CD14-positive monocyte (primary cell): Measurements from ENCODE around the gene MTA2. TPM values are rescaled to one million over a fixed set of nuclear protein-coding genes. Genes with fewer than 3 reads are reported as not detected.

Source experiments
- DNase-seq, 3 donors: peaks; one replicate each; pipeline ENCODE4 v3.0.0-alpha.2; 2011 to 2022
- H2AFZ ChIP-seq: 2 replicates; pipeline ENCODE4 v1.6.0; 2012; ENCODE audit warnings: mild to moderate bottlenecking, low read depth, low read length, inconsistent platforms; ENCODE audit not compliant: insufficient read depth, poor library complexity, severe bottlenecking
- H3K27ac ChIP-seq, 2 donors: 1 replicate in 1 of 2; 2 replicates in 1 of 2; pipeline ENCODE4 v1.5.1; 2012 to 2013; ENCODE audit warnings: low read length in 2 of 2, control low read depth in 1 of 2, inconsistent platforms in 1 of 2, low read depth in 1 of 2, mild to moderate bottlenecking in 1 of 2
- H3K27me3 ChIP-seq, 2 donors: one replicate each; pipeline versions ENCODE4 v1.6.0 to v1.6.1; 2011 to 2013; ENCODE audit warnings: low read length in 2 of 2; ENCODE audit not compliant: control insufficient read depth in 2 of 2, insufficient read depth in 2 of 2
- H3K36me3 ChIP-seq, 2 donors: replicated peaks in 1 of 2; 1 replicate in 1 of 2; 2 replicates in 1 of 2; pipeline versions ENCODE4 v1.5.1 to v1.6.1; 2012 to 2013; ENCODE audit warnings: low read length in 2 of 2, control low read depth in 1 of 2, inconsistent platforms in 1 of 2, mild to moderate bottlenecking in 1 of 2; ENCODE audit not compliant: insufficient read depth in 2 of 2, control insufficient read depth in 1 of 2
- H3K4me1 ChIP-seq, 2 donors: 1 replicate in 1 of 2; 2 replicates in 1 of 2; pipeline versions ENCODE4 v1.5.1 to v1.6.1; 2012 to 2013; ENCODE audit warnings: low read length in 2 of 2, control low read depth in 1 of 2, inconsistent platforms in 1 of 2, mild to moderate bottlenecking in 1 of 2, moderate library complexity in 1 of 2; ENCODE audit not compliant: insufficient read depth in 2 of 2, control insufficient read depth in 1 of 2
- H3K4me2 ChIP-seq: replicated peaks from 2 replicates; pipeline ENCODE3; 2012; ENCODE audit warnings: low read length, moderate library complexity, mild to moderate bottlenecking; ENCODE audit not compliant: poor library complexity, severe bottlenecking; ENCODE audit errors: extremely low read depth
- H3K4me3 ChIP-seq, 3 experiments: fragments of 200-600 bp in 1 of 3; sonication (generic) in 1 of 3; replicated peaks in 1 of 3; 1 replicate in 2 of 3; 2 replicates in 1 of 3; pipeline ENCODE4 v1.5.1; 2011 to 2013; ENCODE audit warnings: low read length in 3 of 3, mild to moderate bottlenecking in 3 of 3, control low read depth in 2 of 3, low read depth in 2 of 3, inconsistent platforms in 1 of 3, moderate library complexity in 1 of 3
- H3K79me2 ChIP-seq: 2 replicates; pipeline ENCODE4 v1.6.0; 2012; ENCODE audit warnings: mild to moderate bottlenecking, control low read depth, inconsistent platforms, low read length, moderate library complexity; ENCODE audit not compliant: insufficient read depth
- H3K9ac ChIP-seq: 2 replicates; pipeline ENCODE4 v1.6.0; 2017; ENCODE audit warnings: low read length, mild to moderate bottlenecking; ENCODE audit not compliant: insufficient read depth, poor library complexity, severe bottlenecking
- H3K9me3 ChIP-seq, 2 donors: replicated peaks in 1 of 2; 1 replicate in 1 of 2; 2 replicates in 1 of 2; pipeline versions ENCODE4 v1.5.1 to v1.6.1; 2012 to 2013; ENCODE audit warnings: low read length in 2 of 2, control low read depth in 1 of 2; ENCODE audit not compliant: control insufficient read depth in 1 of 2, insufficient read depth in 1 of 2
- H4K20me1 ChIP-seq: 2 replicates; pipeline ENCODE4 v1.6.0; 2012; ENCODE audit warnings: mild to moderate bottlenecking, low read length, control low read depth, moderate library complexity; ENCODE audit not compliant: insufficient read depth
- H3K27ac Mint-ChIP-seq, 7 donors: one replicate each; pipeline ENCODE4 v1.8.0; 2020; ENCODE audit warnings: mild to moderate bottlenecking in 7 of 7, mixed read lengths in 7 of 7, moderate library complexity in 6 of 7, inconsistent platforms in 2 of 7
- H3K27me3 Mint-ChIP-seq, 3 donors: one replicate each; pipeline ENCODE4 v1.8.0; 2021 to 2022; ENCODE audit warnings: low read depth in 3 of 3, mild to moderate bottlenecking in 3 of 3, mixed read lengths in 3 of 3, moderate library complexity in 3 of 3, inconsistent platforms in 1 of 3
- H3K36me3 Mint-ChIP-seq, 2 donors: one replicate each; pipeline ENCODE4 v1.8.0; 2020; ENCODE audit warnings: mixed read lengths in 2 of 2, inconsistent platforms in 1 of 2, mild to moderate bottlenecking in 1 of 2
- H3K4me1 Mint-ChIP-seq: one replicate; pipeline ENCODE4 v1.8.0; 2020; ENCODE audit warnings: mild to moderate bottlenecking, mixed read lengths
- H3K4me3 Mint-ChIP-seq, 2 donors: one replicate each; pipeline ENCODE4 v1.8.0; 2020; ENCODE audit warnings: mild to moderate bottlenecking in 2 of 2, mixed read lengths in 2 of 2, moderate library complexity in 1 of 2
- H3K9me3 Mint-ChIP-seq, 7 donors: one replicate each; pipeline ENCODE4 v1.8.0; 2020 to 2022; ENCODE audit warnings: mixed read lengths in 7 of 7, mild to moderate bottlenecking in 6 of 7, moderate library complexity in 6 of 7, inconsistent platforms in 2 of 7
- CTCF ChIP-seq: fragments of 200-600 bp; IDR thresholded peaks from one replicate; pipeline ENCODE4 v1.8.0; 2022; ENCODE audit warnings: antibody characterized with exemption, mild to moderate bottlenecking
- WGBS: methylation state at CpG from one replicate; pipeline ENCODE4 v1.1.5; 2013; ENCODE audit warnings: missing lambda C conversion rate; ENCODE audit not compliant: insufficient coverage; 5-methylcytosine and 5-hydroxymethylcytosine counted together
- intact Hi-C, 2 donors: fragments of 100-400 bp; cut with micrococcal nuclease; formaldehyde crosslinking; loops; one replicate each; pipeline versions ENCODE4 v1.15.0 to v1.15.1; 2023
- polyA plus RNA-seq, 3 donors: library from polyadenylated mRNA; depleted of rRNA in 1 of 3; unstranded in 2 of 3; stranded (reverse) in 1 of 3; fragments of 300-500 nt in 2 of 3; fragments of >200 nt in 1 of 3; fragmentation: Illumina TruSeq in 2 of 3; gene quantifications; 1 replicate in 2 of 3; 2 replicates in 1 of 3; pipeline ENCODE4 v1.2.3, GENCODE V29; 2012 to 2021

The MTA2 gene
- polyA plus RNA-seq, 3 donors, result 14.0 to 38.6 (median 17.6) TPM

- intact Hi-C loops, result no loop called here
- no peaks in the 10 kb centered on the region for H3K9me3 Mint-ChIP-seq
- peak overlapping the region; percentile 100 for H3K27ac Mint-ChIP-seq
- no peak for TF ChIP-seq CTCF
- H3K36me3 Mint-ChIP-seq, result peaks cover 16 to 29% of the 10 kb centered on the region in 2 donors
- Histone ChIP-seq H2AFZ (no peak overlapping the region), H3K27me3 (no peaks in the 10 kb centered on the region), H3K36me3 (peaks cover 20% of the 10 kb centered on the region in 2 donors), H3K27ac (peak overlapping the region; percentile 95 to 100), H4K20me1 (peaks cover 16% of the 10 kb centered on the region), H3K4me3 (peak overlapping the region; percentile 11 to 72 (median 25)), H3K4me2 (peak overlapping the region; percentile 77), H3K9me3 (no peaks in the 10 kb centered on the region), H3K4me1 (peaks cover 82 to 86% of the 10 kb centered on the region in 2 donors), H3K9ac (peak overlapping the region; percentile 92), H3K79me2 (peaks cover 50% of the 10 kb centered on the region)
- H3K4me1 Mint-ChIP-seq, result peaks cover 81% of the 10 kb centered on the region
- H3K27me3 Mint-ChIP-seq, result peaks cover 0 to 17% (median 2%) of the 10 kb centered on the region in 3 donors
- peak overlapping the region; percentile 74 to 93 for H3K4me3 Mint-ChIP-seq
- DNase-seq, result peak; percentile 94 to 96 (median 96)
- no CpG with 5 or more reads among the region's 4 CpGs for WGBS
Observed at GRCh38 chr11:62555464-62556107, 46.1 kb downstream of the MTA2 start.

- Histone ChIP-seq H3K27ac (peak overlapping the region; percentile 95 to 100), H3K9me3 (no peaks in the 10 kb centered on the region), H3K36me3 (peaks cover 12 to 14% of the 10 kb centered on the region in 2 donors), H3K79me2 (peaks cover 40% of the 10 kb centered on the region), H3K27me3 (no peaks in the 10 kb centered on the region), H2AFZ (no peak overlapping the region), H3K4me3 (peak overlapping the region in 1 of 3 experiments; percentile 72), H3K4me1 (peaks cover 78% of the 10 kb centered on the region in 2 donors), H3K9ac (peak overlapping the region; percentile 92), H4K20me1 (peaks cover 8% of the 10 kb centered on the region), H3K4me2 (peak overlapping the region; percentile 77)
- Mint-ChIP-seq H3K27ac (peak overlapping the region; percentile 100), H3K4me3 (peak overlapping the region; percentile 70 to 93), H3K27me3 (peaks cover 0 to 23% (median 2%) of the 10 kb centered on the region in 3 donors), H3K4me1 (peaks cover 79% of the 10 kb centered on the region), H3K9me3 (no peaks in the 10 kb centered on the region), H3K36me3 (peaks cover 11 to 22% of the 10 kb centered on the region in 2 donors)
- peak in 2 of 3 donors; percentile 20 to 32 for DNase-seq
- WGBS, result 60% methylated on average over 3 of the region's 7 CpGs
- intact Hi-C loops, result loop anchor here in 1 of 2 donors (5.0 kb wide), 1 partner anchor 587 kb away; the partner anchor contains the start of gene FTH1
- no peak for TF ChIP-seq CTCF
Observed at GRCh38 chr11:62554387-62555167, 47.1 kb downstream of the MTA2 start.
